ENCODE data around the gene VEGFA.

GRCh38 chr6:43800746-43801494, 30.9 kb downstream of the VEGFA start:
- TF ChIP-seq CTCF (conservative IDR thresholded peaks at IDR 0.05; ENCODE audit: low read depth, low read length): 0 out of 2 replicates have a peak, but pooled peaks have one; percentile 18
- TF ChIP-seq EZH2 (IDR thresholded peaks at IDR 0.05; ENCODE audit: borderline replicate concordance, low read depth, low read length, poor library complexity, severe bottlenecking): no peak

Measured in A673 (cell line).